IMR-90 (cell line): ENCODE data around the gene NHSL1. TPM values are rescaled to one million over a fixed set of nuclear protein-coding genes. Genes with fewer than 3 reads are reported as not detected.

Experiments used
- ATAC-seq: fragments of 200-7000 bp; cut with Tn5 transposase; 2 replicates; pipeline ENCODE4 v1.9.1; 2020; ENCODE audit warnings: low read depth, mild to moderate bottlenecking, moderate library complexity
- BruUV-seq: library from RNA; stranded (reverse); fragments of 400-500 nt; replicated peaks from 2 replicates; lab custom pipeline; 2021; lab: Mats Ljungman, UMichigan
- CTCF ChIA-PET: fragments of 300-600 bp; formaldehyde crosslinking; extraction: SDS; loops from one replicate; lab custom pipeline; 2021; ENCODE audit warnings: antibody characterized with exemption; lab: Yijun Ruan, JAX
- POLR2A ChIA-PET: fragments of 300-600 bp; sonication (Branson Sonifier 250); formaldehyde crosslinking; loops from one replicate; lab custom pipeline; 2022; ENCODE audit warnings: antibody characterized with exemption; ENCODE audit not compliant: unreplicated experiment; lab: Charles Lee
- DNase-seq: peaks from one replicate; pipeline ENCODE4 v3.0.0; 2013
- H2AFZ ChIP-seq: replicated peaks from 2 replicates; pipeline ENCODE3; 2013; ENCODE audit warnings: low read length, mild to moderate bottlenecking; ENCODE audit not compliant: poor library complexity
- H2AK5ac ChIP-seq: 2 replicates; pipeline ENCODE4 v1.6.1; 2013; ENCODE audit warnings: low read depth, low read length, inconsistent platforms
- H2AK9ac ChIP-seq: replicated peaks from 2 replicates; pipeline ENCODE3; 2013; ENCODE audit warnings: mild to moderate bottlenecking, low read depth, low read length, moderate library complexity; ENCODE audit not compliant: poor library complexity
- H2BK120ac ChIP-seq: 2 replicates; pipeline ENCODE4 v1.6.1; 2013; ENCODE audit warnings: low read depth, low read length, inconsistent platforms
- H2BK15ac ChIP-seq: 3 replicates; pipeline ENCODE4 v1.6.1; 2013; ENCODE audit warnings: low read depth, low read length, inconsistent platforms
- H2BK20ac ChIP-seq: 2 replicates; pipeline ENCODE4 v1.6.1; 2013; ENCODE audit warnings: low read depth, mild to moderate bottlenecking, inconsistent platforms, low read length, moderate library complexity
- H2BK5ac ChIP-seq: 2 replicates; pipeline ENCODE4 v1.6.1; 2013; ENCODE audit warnings: mild to moderate bottlenecking, low read depth, low read length, inconsistent platforms; ENCODE audit not compliant: poor library complexity, severe bottlenecking
- H3K14ac ChIP-seq: replicated peaks from 2 replicates; pipeline ENCODE4 v1.6.1; 2013; ENCODE audit warnings: low read depth, low read length, inconsistent platforms
- H3K18ac ChIP-seq: 2 replicates; pipeline ENCODE4 v1.6.1; 2013; ENCODE audit warnings: low read depth, low read length, control low read depth
- H3K23ac ChIP-seq: 2 replicates; pipeline ENCODE4 v1.6.1; 2013; ENCODE audit warnings: low read depth, low read length, inconsistent platforms
- H3K27ac ChIP-seq: 2 replicates; pipeline ENCODE4 v1.5.1; 2013; ENCODE audit warnings: mild to moderate bottlenecking, control low read depth, low read length; ENCODE audit not compliant: insufficient read depth
- H3K27me3 ChIP-seq: 2 replicates; pipeline ENCODE4 v1.6.1; 2013; ENCODE audit warnings: low read length; ENCODE audit not compliant: control insufficient read depth, insufficient read depth
- H3K36me3 ChIP-seq: 2 replicates; pipeline ENCODE4 v1.6.1; 2013; ENCODE audit warnings: low read length, mixed read lengths; ENCODE audit not compliant: control insufficient read depth, insufficient read depth
- H3K4ac ChIP-seq: 2 replicates; pipeline ENCODE4 v1.6.1; 2013; ENCODE audit warnings: low read depth, low read length, inconsistent platforms
- H3K4me1 ChIP-seq: 2 replicates; pipeline ENCODE4 v1.6.1; 2013; ENCODE audit warnings: low read length, mixed read lengths; ENCODE audit not compliant: control insufficient read depth, insufficient read depth
- H3K4me2 ChIP-seq: 2 replicates; pipeline ENCODE4 v1.6.1; 2013; ENCODE audit warnings: low read depth, mild to moderate bottlenecking, control low read depth, low read length, moderate library complexity
- H3K4me3 ChIP-seq: 2 replicates; pipeline ENCODE4 v1.5.1; 2013; ENCODE audit warnings: low read depth, mild to moderate bottlenecking, control low read depth, low read length, moderate library complexity; ENCODE audit not compliant: insufficient read depth
- H3K56ac ChIP-seq: 2 replicates; pipeline ENCODE4 v1.6.1; 2013; ENCODE audit warnings: low read length, inconsistent platforms; ENCODE audit not compliant: insufficient read depth; ENCODE audit errors: extremely low read depth
- H3K79me1 ChIP-seq, 2 experiments: 2 replicates each; pipeline ENCODE4 v1.6.1; 2013; ENCODE audit warnings: low read length in 2 of 2, inconsistent platforms in 1 of 2, low read depth in 1 of 2
- H3K9ac ChIP-seq: 2 replicates; pipeline ENCODE4 v1.6.1; 2013; ENCODE audit warnings: low read depth, low read length, control low read depth
- H3K9me1 ChIP-seq: 2 replicates; pipeline ENCODE4 v1.6.1; 2013; ENCODE audit warnings: low read length, inconsistent platforms; ENCODE audit not compliant: insufficient read depth
- H3K9me3 ChIP-seq: 2 replicates; pipeline ENCODE4 v1.6.1; 2013; ENCODE audit warnings: low read length; ENCODE audit not compliant: control insufficient read depth, insufficient read depth
- H4K20me1 ChIP-seq: 2 replicates; pipeline ENCODE4 v1.6.1; 2013; ENCODE audit warnings: low read length, inconsistent platforms; ENCODE audit not compliant: insufficient read depth
- H4K5ac ChIP-seq: 2 replicates; pipeline ENCODE4 v1.6.1; 2013; ENCODE audit warnings: mild to moderate bottlenecking, low read depth, low read length, control low read depth
- H4K8ac ChIP-seq, 2 experiments: 2 replicates each; pipeline ENCODE4 v1.6.1; 2013; ENCODE audit warnings: low read depth in 2 of 2, low read length in 2 of 2, control low read depth in 1 of 2, inconsistent platforms in 1 of 2
- H4K91ac ChIP-seq: 2 replicates; pipeline ENCODE4 v1.6.1; 2013; ENCODE audit warnings: low read depth, low read length, inconsistent platforms; ENCODE audit not compliant: insufficient read depth
- BHLHE40 ChIP-seq: fragments of 150-350 bp; IDR thresholded peaks from 2 replicates; pipeline ENCODE4 v1.6.1; 2016; ENCODE audit warnings: mild to moderate bottlenecking, low read depth, low read length
- CEBPB ChIP-seq: IDR thresholded peaks from 2 replicates; pipeline ENCODE4 v1.6.1; 2012; ENCODE audit warnings: low read depth, low read length, improper control_type of control experiment
- CHD1 ChIP-seq: IDR thresholded peaks from 2 replicates; pipeline ENCODE4 v1.6.1; 2012; ENCODE audit warnings: low read depth, low read length, improper control_type of control experiment
- CTCF ChIP-seq: conservative IDR thresholded peaks from 2 replicates; pipeline ENCODE4 v1.5.1; 2012; ENCODE audit warnings: mild to moderate bottlenecking, low read depth, low read length, improper control_type of control experiment
- ELK1 ChIP-seq: fragments of 150-350 bp; IDR thresholded peaks from 2 replicates; pipeline ENCODE4 v1.6.1; 2016; ENCODE audit warnings: low read depth, mild to moderate bottlenecking, low read length, moderate library complexity, borderline replicate concordance
- FOS ChIP-seq: fragments of 150-350 bp; IDR thresholded peaks from 2 replicates; pipeline ENCODE4 v1.6.1; 2016; ENCODE audit warnings: low read depth, low read length
- MAFK ChIP-seq: IDR thresholded peaks from 2 replicates; pipeline ENCODE4 v1.6.1; 2012; ENCODE audit warnings: low read depth, low read length, improper control_type of control experiment
- MAZ ChIP-seq: IDR thresholded peaks from 2 replicates; pipeline ENCODE4 v1.6.1; 2012; ENCODE audit warnings: low read depth, mild to moderate bottlenecking, low read length, improper control_type of control experiment, moderate library complexity, borderline replicate concordance
- MXI1 ChIP-seq: IDR thresholded peaks from 2 replicates; pipeline ENCODE4 v1.6.1; 2012; ENCODE audit warnings: low read depth, mild to moderate bottlenecking, low read length, moderate library complexity, borderline replicate concordance
- NFE2L2 ChIP-seq: fragments of 150-350 bp; IDR thresholded peaks from 2 replicates; pipeline ENCODE4 v1.6.1; 2016; ENCODE audit warnings: low read depth, mild to moderate bottlenecking, low read length
- POLR2A ChIP-seq: IDR thresholded peaks from 2 replicates; pipeline ENCODE4 v1.6.1; 2012; ENCODE audit warnings: mild to moderate bottlenecking, low read depth, low read length
- RAD21 ChIP-seq: IDR thresholded peaks from 2 replicates; pipeline ENCODE4 v1.6.1; 2012; ENCODE audit warnings: low read length, improper control_type of control experiment
- RCOR1 ChIP-seq: IDR thresholded peaks from 2 replicates; pipeline ENCODE4 v1.6.1; 2012; ENCODE audit warnings: mild to moderate bottlenecking, low read length, improper control_type of control experiment; ENCODE audit not compliant: insufficient replicate concordance
- RFX5 ChIP-seq: IDR thresholded peaks from 2 replicates; pipeline ENCODE4 v1.8.0; 2012; ENCODE audit warnings: low read depth, mild to moderate bottlenecking, low read length, moderate library complexity
- SMC3 ChIP-seq: fragments of 150-350 bp; IDR thresholded peaks from 2 replicates; pipeline ENCODE4 v1.6.1; 2016; ENCODE audit warnings: low read depth, mild to moderate bottlenecking, antibody characterized with exemption, low read length, moderate library complexity
- USF2 ChIP-seq: fragments of 150-350 bp; IDR thresholded peaks from 2 replicates; pipeline ENCODE4 v1.6.1; 2017; ENCODE audit warnings: mild to moderate bottlenecking, antibody characterized with exemption, low read length, low read depth
- WGBS, 2 experiments: methylation state at CpG; one replicate each; pipeline versions ENCODE4 v1.1.5 to v1.1.7; 2013; ENCODE audit warnings: missing lambda C conversion rate in 2 of 2; ENCODE audit not compliant: insufficient read length in 1 of 2; ENCODE audit errors: extremely low coverage in 2 of 2; 5-methylcytosine and 5-hydroxymethylcytosine counted together
- dilution Hi-C: fragments of 300-500 bp; cut with HindIII; formaldehyde crosslinking; loops from one replicate; pipeline ENCODE4 v1.14.3; 2018; ENCODE audit warnings: low sequenced_read_pairs; ENCODE audit not compliant: unreplicated experiment
- in situ Hi-C: fragments of 300-500 bp; cut with MboI; formaldehyde crosslinking; loops from 3 replicates; pipeline ENCODE4 v1.14.3; 2019; ENCODE audit warnings: low sequenced_read_pairs, inconsistent platforms, mixed read lengths
- intact Hi-C: fragments of 100-400 bp; cut with micrococcal nuclease; formaldehyde crosslinking; loops from 2 replicates; pipeline ENCODE4 v1.10.0; 2022
- polyA plus RNA-seq, 3 experiments: library from polyadenylated mRNA; depleted of rRNA; stranded (reverse); fragments of >200 nt; gene quantifications; 2 replicates each; pipeline ENCODE4 v1.2.3, GENCODE V29; 2012; ENCODE audit warnings: low replicate concordance in 1 of 3
- total RNA-seq: library from RNA; depleted of rRNA; stranded (reverse); fragments of >200 nt; gene quantifications from 2 replicates; pipeline ENCODE4 v1.2.3, GENCODE V29; 2012

NHSL1 gene
- total and polyA plus RNA-seq, 2 of the 4 experiments (the other 2 are of a cell fraction), result 5.6 to 7.2 TPM

GRCh38 chr6:138525355-138525754 is 26.1 kb upstream of the NHSL1 start:
- H3K9ac ChIP-seq, result no peak overlapping the region
- no peak overlapping the region for H3K23ac ChIP-seq
- H3K79me1 ChIP-seq, result peaks cover 32 to 49% of the 10 kb centered on the region in 2 experiments
- H2AK5ac ChIP-seq, result no peak overlapping the region
- no peak overlapping the region for H4K91ac ChIP-seq
- H3K18ac ChIP-seq, result no peak overlapping the region
- no peak overlapping the region for H3K56ac ChIP-seq
- H3K27ac ChIP-seq, result no peak overlapping the region
- H2BK15ac ChIP-seq, result no peak overlapping the region
- no TSS peak for BruUV-seq
- H2AK9ac ChIP-seq, result no peak overlapping the region
- no peak overlapping the region for H3K14ac ChIP-seq
- H3K4me3 ChIP-seq, result no peak overlapping the region
- DNase-seq (no peak), ATAC-seq (no peak)
- intact Hi-C loops, result no loop called here
- H2BK20ac ChIP-seq, result no peak overlapping the region
- no peak overlapping the region for H2BK120ac ChIP-seq
- H3K9me1 ChIP-seq, result no peaks in the 10 kb centered on the region; the same call in 1 of the 2 replicates
- no peak overlapping the region for H2AFZ ChIP-seq
- H3K36me3 ChIP-seq, result no peaks in the 10 kb centered on the region
- no peak overlapping the region for H3K4me2 ChIP-seq
- no peaks in the 10 kb centered on the region for H3K27me3 ChIP-seq
- in situ Hi-C loops, result no loop called here
- TF ChIP-seq NFE2L2 (no peak), FOS (no peak), RFX5 (no peak), CHD1 (no peak), MXI1 (no peak), BHLHE40 (no peak), MAZ (no peak), CTCF (no peak), CEBPB (no peak), RAD21 (no peak), USF2 (no peak), ELK1 (no peak), RCOR1 (no peak), MAFK (no peak), POLR2A (no peak), SMC3 (no peak)
- CTCF ChIA-PET, result no interaction called here
- no peak overlapping the region for H3K4ac ChIP-seq
- no peak overlapping the region for H4K8ac ChIP-seq
- H3K9me3 ChIP-seq, result no peaks in the 10 kb centered on the region
- WGBS, 2 experiments, result no CpG with 5 or more reads among the region's 4 CpGs
- dilution Hi-C loops, result no loop called here
- H4K20me1 ChIP-seq, result no peaks in the 10 kb centered on the region
- POLR2A ChIA-PET, result interaction anchor here (0.7 kb wide), 1 partner anchor 50 kb away, joined by 7 read pairs; no protein-coding TSS in a partner anchor
- H3K4me1 ChIP-seq, result peaks cover 2% of the 10 kb centered on the region; the same call in 1 of the 2 replicates
- no peak overlapping the region for H4K5ac ChIP-seq
- H2BK5ac ChIP-seq, result no peak overlapping the region
